SK-N-SH (cell line): Measurements from ENCODE around the gene SDS.

Experiments
- EZH2phosphoT487 ChIP-seq: fragments of 200-600 bp; sonication (generic); IDR thresholded peaks from 2 replicates; pipeline ENCODE4 v1.6.1; 2017; ENCODE audit warnings: low read depth, mixed run types, mild to moderate bottlenecking, antibody characterized with exemption, moderate library complexity, borderline replicate concordance
- NRF1 ChIP-seq: IDR thresholded peaks from 2 replicates; pipeline ENCODE4 v1.6.1; 2012; ENCODE audit warnings: low read depth, mild to moderate bottlenecking, low read length
- POLR2AphosphoS5 ChIP-seq: IDR thresholded peaks from 2 replicates; pipeline ENCODE4 v1.6.1; 2012; ENCODE audit warnings: low read depth, low read length
- RAD21 ChIP-seq: IDR thresholded peaks from 2 replicates; pipeline ENCODE4 v1.6.1; 2012; ENCODE audit warnings: mild to moderate bottlenecking, low read length
- RCOR1 ChIP-seq: fragments of 150-350 bp; IDR thresholded peaks from 2 replicates; pipeline ENCODE4 v1.6.1; 2017; ENCODE audit warnings: antibody characterized with exemption, low read length
- REST ChIP-seq: IDR thresholded peaks from 2 replicates; pipeline ENCODE4 v1.6.1; 2012; ENCODE audit warnings: mild to moderate bottlenecking, low read depth, low read length, moderate library complexity
- SIN3A ChIP-seq: IDR thresholded peaks from 2 replicates; pipeline ENCODE4 v1.6.1; 2012; ENCODE audit warnings: low read depth, mild to moderate bottlenecking, low read length, moderate library complexity, borderline replicate concordance
- SMC3 ChIP-seq: IDR thresholded peaks from 2 replicates; pipeline ENCODE4 v1.6.1; 2012; ENCODE audit warnings: low read depth, low read length, improper control_type of control experiment
- TAF1 ChIP-seq: IDR thresholded peaks from 2 replicates; pipeline ENCODE4 v1.6.1; 2012; ENCODE audit warnings: low read depth, mild to moderate bottlenecking, low read length, moderate library complexity, borderline replicate concordance
- TF ChIP-seq, protein P1 (sequence below): fragments of 200-600 bp; sonication (generic); IDR thresholded peaks from 2 replicates; pipeline ENCODE4 v1.6.1; 2017; ENCODE audit warnings: antibody characterized with exemption, mild to moderate bottlenecking, moderate library complexity
- TF ChIP-seq, protein P2 (sequence below): IDR thresholded peaks from 2 replicates; pipeline ENCODE4 v1.4.0; 2012; ENCODE audit warnings: low read depth
- TF ChIP-seq, protein P3 (sequence below): fragments of 150-350 bp; IDR thresholded peaks from 2 replicates; pipeline ENCODE4 v1.6.1; 2016; ENCODE audit warnings: mild to moderate bottlenecking, low read depth, low read length

- TF ChIP-seq SIN3A (no peak), NRF1 (no peak), POLR2AphosphoS5 (no peak), REST (no peak), RAD21 (no peak), RCOR1 (no peak), SMC3 (no peak), TAF1 (no peak), EZH2phosphoT487 (no peak)
- TF ChIP-seq, protein P1, sequence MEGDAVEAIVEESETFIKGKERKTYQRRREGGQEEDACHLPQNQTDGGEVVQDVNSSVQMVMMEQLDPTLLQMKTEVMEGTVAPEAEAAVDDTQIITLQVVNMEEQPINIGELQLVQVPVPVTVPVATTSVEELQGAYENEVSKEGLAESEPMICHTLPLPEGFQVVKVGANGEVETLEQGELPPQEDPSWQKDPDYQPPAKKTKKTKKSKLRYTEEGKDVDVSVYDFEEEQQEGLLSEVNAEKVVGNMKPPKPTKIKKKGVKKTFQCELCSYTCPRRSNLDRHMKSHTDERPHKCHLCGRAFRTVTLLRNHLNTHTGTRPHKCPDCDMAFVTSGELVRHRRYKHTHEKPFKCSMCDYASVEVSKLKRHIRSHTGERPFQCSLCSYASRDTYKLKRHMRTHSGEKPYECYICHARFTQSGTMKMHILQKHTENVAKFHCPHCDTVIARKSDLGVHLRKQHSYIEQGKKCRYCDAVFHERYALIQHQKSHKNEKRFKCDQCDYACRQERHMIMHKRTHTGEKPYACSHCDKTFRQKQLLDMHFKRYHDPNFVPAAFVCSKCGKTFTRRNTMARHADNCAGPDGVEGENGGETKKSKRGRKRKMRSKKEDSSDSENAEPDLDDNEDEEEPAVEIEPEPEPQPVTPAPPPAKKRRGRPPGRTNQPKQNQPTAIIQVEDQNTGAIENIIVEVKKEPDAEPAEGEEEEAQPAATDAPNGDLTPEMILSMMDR: no peak
- TF ChIP-seq, protein P2, sequence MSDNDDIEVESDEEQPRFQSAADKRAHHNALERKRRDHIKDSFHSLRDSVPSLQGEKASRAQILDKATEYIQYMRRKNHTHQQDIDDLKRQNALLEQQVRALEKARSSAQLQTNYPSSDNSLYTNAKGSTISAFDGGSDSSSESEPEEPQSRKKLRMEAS: no peak
- TF ChIP-seq, protein P3, sequence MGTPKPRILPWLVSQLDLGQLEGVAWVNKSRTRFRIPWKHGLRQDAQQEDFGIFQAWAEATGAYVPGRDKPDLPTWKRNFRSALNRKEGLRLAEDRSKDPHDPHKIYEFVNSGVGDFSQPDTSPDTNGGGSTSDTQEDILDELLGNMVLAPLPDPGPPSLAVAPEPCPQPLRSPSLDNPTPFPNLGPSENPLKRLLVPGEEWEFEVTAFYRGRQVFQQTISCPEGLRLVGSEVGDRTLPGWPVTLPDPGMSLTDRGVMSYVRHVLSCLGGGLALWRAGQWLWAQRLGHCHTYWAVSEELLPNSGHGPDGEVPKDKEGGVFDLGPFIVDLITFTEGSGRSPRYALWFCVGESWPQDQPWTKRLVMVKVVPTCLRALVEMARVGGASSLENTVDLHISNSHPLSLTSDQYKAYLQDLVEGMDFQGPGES: no peak
These were observed 21.5 kb downstream of the SDS start for GRCh38 chr12:113382206-113382605.
